Activated CD8-positive, alpha-beta memory T cell treated with anti-CD3 and anti-CD28 coated beads for 36 hours (primary cell): ENCODE data around the gene SVIL. TPM values are rescaled to one million over a fixed set of nuclear protein-coding genes. Genes with fewer than 3 reads are reported as not detected.
"Not testable (repeated sequence)": the region's sequence is repeated elsewhere in the genome, so short reads cannot be mapped to it uniquely, and the experiment has no call there.

ENCODE experiments used
- CTCF ChIA-PET: fragments of 350-600 bp; sonication (Branson Sonifier 250); formaldehyde crosslinking; loops from one replicate; lab custom pipeline; 2021; ENCODE audit warnings: antibody characterized with exemption; lab: Charles Lee
- POLR2A ChIA-PET: fragments of 350-600 bp; sonication (Branson Sonifier 250); formaldehyde crosslinking; loops from one replicate; lab custom pipeline; 2021; ENCODE audit warnings: antibody characterized with exemption; lab: Charles Lee
- total RNA-seq, 2 experiments: library from RNA; stranded (reverse); gene quantifications; one replicate each; pipeline ENCODE4 v1.2.3, GENCODE V29; 2021

SVIL gene
- total RNA-seq, 2 experiments from 2014 or later, result 4.6 to 6.1 TPM

DNA sequence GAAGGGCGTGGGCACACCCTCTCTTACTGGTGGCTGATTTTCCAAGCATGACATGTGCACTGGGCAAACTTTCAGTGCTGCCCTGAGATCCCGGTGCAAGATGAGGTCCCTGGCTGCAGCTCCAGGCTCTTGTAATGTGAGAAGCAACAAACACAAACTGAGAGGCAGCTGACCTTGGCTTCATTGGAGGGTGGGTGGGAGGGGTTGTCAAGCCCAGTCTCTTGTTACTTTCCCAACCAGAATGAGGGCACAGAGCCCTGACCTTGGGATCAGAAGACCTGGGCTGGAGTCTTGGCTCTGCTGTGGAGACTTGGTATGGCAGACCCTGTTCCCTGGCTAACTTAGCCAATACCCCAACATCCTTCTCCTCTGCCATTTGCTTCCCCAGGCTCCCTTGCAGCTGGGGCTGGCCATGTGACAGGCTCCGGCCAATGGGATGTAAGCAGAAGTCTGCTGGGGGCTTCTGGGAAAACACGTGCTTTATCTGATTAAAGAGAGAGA is 170.1 kb downstream of the SVIL start:
- CTCF ChIA-PET, result interaction anchor here (1.3 kb wide), 1 partner anchor 32 kb away, joined by 3 read pairs; no protein-coding TSS in a partner anchor
- POLR2A ChIA-PET, result not testable (repeated sequence)

DNA sequence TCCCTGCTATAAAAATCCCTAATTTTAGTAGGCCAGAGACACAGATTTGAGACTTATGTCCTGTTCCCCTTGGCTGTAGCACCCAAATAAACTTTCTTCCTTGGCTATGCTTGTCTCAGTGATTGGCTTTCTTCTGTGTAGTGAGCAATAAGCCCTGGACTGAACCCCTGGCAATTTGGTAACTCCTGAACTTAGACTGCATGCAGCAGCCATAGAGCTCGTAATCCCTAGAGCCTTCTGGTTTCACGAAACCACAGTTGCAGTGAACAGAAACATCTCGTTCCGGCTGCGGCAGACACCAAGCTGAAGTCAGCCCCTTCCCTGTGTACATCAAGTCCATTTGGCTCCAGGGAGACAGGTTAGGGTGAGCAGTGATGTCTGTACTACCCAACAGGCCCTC is 173.7 kb downstream of the SVIL start:
- POLR2A ChIA-PET, result no interaction called here
- CTCF ChIA-PET, result interaction anchor here (0.8 kb wide), 1 partner anchor 15 kb away, joined by 3 read pairs; no protein-coding TSS in a partner anchor

DNA sequence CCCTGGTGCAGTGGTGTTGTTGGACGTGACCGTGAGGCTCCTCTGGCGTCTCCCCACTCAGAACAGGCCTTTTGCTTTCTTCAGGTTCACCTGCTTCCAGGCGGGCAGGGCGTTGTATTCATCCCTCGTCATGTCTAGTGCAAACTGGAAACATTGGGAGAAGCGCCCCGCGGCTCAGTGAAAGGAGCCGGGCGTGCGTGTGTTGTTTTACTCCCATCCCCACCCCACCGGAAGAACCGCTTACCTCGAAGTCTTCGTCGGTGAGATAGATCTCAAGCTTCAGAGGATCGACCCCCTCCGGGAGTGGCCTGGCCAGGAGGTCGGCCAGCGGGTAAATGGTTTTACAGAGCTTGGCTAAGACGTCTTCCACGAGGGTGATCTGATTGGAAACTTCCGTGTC is 176.6 kb downstream of the SVIL start:
- POLR2A ChIA-PET, result not testable (repeated sequence)
- CTCF ChIA-PET, result interaction anchor here (0.6 to 0.8 kb wide), 2 partner anchors 72 to 81 kb away, joined by 3 to 4 read pairs; no protein-coding TSS in a partner anchor

DNA sequence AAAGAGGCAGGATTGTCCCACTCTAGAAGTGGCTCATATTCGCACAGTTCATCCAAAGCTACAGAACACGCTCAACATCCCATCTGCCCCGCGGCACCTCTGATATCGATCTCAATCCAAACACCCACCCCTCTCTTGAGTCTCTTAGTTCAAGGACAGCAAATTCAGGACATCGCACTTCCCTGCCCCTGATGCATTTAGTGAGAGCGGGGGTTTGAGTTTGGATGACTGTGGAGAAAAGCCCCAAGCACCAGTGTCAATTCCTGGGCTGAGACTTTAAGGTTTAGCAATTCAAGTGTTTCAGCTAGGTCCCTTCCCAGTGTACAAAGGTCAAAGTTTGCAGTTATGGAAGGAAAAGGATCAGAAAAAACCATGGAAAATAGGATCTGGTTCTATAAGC is 179.7 kb downstream of the SVIL start:
- ChIA-PET CTCF (no interaction called here), POLR2A (no interaction called here)

DNA sequence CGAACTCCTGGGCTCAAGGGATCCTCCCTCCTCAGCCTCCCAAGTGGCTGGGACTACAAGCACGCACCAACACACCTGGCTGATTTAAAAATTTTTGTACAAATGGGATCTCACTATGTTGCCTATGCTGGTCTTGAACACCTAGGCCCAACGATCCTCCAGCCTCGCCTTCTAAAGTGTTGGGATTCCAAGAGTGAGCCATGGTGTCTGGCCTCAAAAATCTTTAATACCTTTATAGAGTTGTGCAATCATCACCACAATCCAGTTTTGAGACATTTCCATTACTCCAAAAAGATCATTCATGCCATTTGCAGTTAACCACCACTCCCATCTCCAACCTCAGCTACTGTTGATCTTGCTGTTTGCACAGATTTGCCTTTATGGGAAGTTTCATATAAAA is 180.5 kb downstream of the SVIL start:
- POLR2A ChIA-PET, result no interaction called here
- CTCF ChIA-PET, result no interaction called here

DNA sequence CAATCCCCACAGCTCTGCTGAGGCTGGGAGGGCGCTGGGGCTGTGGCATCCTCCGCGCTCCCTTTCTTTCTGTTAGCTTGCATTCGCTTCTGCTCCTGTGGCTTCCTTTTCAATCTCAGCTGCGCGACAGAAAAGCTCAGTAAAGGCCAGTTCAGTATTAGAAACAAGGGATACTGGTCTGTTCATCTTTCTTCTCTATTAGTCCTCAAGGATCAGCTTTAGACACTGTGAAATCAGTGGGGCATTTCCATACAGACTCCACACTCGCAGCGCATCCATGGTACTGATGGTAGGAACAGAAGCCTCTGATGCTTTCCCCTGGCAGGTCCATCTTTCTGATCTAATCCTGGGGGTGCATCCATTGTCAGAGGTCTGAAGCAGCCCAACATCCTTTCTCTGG is 182.2 kb downstream of the SVIL start:
- ChIA-PET CTCF (no interaction called here), POLR2A (no interaction called here)

DNA sequence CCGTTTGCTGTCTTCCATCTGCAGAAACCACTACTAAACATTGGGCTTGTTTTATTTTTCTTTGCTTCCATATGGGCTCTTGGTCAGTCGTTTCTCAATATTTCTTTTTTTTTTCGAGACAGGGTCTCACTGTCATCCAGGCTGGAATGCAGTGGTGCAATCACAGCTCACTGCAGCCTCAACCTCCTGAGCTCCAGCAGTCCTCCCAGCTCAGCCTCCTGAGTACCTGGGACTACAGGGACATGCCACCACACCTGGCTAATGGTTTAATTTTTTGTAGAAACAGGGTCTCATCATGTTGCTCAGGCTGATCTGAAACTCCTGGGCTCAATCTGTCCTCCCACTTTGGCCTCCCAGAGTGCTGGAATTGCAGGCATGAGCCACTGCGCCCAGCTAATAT is 182.8 kb downstream of the SVIL start:
- POLR2A ChIA-PET, result no interaction called here

DNA sequence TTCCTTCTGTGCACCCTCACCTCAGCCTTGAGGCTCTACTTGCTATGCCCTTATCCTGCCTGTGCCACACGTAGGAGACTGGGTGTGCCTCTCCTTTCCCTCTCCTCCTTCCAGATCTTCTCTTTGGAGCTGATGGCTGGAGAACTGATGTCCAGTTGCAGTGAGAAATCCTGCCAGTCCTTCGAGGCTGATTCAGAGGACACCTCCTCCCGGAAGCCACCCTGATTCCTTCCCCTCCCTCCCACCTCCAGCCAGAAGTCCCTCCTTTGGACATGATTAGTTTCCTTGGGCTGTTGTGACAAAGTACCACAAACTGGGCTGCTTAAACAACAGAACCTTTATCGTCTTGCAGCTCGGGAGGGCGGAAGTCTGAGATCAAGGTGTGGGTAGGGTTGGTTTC is 184.4 kb downstream of the SVIL start:
- ChIA-PET POLR2A (no interaction called here), CTCF (no interaction called here)

More for the DNA sequence above, 182.8 kb downstream of the SVIL start:
- CTCF ChIA-PET, result no interaction called here

DNA sequence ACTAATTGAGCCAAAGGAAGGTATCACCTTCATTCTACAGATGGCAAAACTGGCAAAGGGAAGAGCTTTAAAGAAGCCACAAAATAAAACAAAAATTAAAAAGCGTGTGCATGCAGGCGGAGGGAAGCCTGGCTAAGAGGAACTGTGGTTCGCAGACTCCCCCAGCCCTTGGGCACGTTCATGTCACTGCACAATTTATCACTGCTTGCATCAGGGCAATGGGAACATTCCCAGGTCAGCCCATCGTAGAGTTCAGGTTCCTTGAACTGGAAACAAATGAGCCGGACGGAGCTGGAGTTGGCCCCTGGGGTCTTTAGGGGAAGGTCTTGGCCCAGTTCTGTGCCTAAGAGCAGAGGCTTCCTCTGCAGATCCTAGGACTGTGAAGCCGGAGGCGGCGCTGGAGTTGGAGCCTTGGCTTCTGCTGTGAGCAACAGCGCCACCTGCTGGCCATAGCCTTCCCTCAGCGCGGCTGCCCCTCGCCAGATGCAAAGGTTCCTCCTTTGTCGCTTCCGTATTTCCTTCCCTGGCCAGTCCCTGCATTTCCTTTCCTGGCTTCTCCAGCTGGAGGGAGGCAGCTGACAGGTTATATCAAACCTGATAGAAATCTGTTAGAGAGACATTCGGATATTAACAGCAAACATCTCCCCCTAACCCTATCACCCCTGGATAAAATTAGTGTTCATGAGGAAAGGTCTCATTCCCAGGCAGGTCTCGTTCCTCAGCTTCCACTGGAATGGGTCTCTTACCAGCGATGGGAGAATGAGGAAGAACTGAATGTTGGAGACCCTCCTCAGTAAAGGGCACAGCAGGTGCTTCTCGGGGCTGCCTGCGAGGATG is 185.8 kb downstream of the SVIL start:
- CTCF ChIA-PET, result interaction anchor here (0.5 to 3.8 kb wide), 6 partner anchors 11 to 688 kb away, joined by 3 to 18 read pairs (median 6); no protein-coding TSS in a partner anchor
- POLR2A ChIA-PET, result not testable (repeated sequence)

DNA sequence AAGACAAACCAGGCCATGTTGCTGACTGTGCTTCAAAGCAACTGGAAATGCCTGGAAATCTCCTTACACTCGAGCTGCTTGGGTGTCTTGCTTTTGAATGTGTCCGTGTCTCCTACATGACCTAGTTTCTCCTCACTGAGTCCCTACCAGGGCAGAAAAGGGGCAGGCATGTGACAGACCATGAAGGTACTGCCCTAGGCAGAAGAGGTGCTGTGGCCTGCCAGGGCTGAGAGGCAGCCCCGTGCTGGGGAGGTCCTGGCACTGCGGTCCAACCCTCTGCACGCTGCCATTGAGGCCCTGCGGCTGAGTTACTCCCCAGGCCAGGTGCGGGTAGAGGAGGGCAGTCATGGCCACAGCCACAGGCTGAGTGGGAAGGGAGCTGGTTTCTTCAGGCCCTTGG is 186.6 kb downstream of the SVIL start:
- ChIA-PET CTCF (interaction anchor here (0.6 to 3.8 kb wide), 6 partner anchors 11 to 191 kb away, joined by 3 to 18 read pairs (median 6); no protein-coding TSS in a partner anchor), POLR2A (no interaction called here)

DNA sequence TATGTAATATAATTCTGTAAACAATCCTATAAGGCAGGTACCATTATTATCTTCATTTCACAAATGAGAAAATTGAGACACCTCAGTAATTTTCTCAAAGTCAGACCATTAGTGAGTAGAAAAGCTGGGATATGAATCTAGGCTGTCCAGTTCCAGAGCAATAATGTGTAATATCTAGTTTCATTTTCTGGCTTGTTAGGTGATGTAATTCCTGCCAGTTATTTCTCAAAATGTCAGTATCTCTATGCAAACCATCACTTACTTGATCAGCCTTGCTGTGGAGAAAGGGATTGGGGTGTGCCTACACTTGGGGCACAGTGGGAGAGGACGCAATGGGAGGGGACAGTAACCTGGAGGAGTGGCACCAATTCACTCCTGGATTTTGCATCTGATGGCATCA is 188.4 kb downstream of the SVIL start:
- CTCF ChIA-PET, result interaction anchor here (1.0 to 3.8 kb wide), 3 partner anchors 15 to 50 kb away, joined by 3 to 18 read pairs (median 3); no protein-coding TSS in a partner anchor

DNA sequence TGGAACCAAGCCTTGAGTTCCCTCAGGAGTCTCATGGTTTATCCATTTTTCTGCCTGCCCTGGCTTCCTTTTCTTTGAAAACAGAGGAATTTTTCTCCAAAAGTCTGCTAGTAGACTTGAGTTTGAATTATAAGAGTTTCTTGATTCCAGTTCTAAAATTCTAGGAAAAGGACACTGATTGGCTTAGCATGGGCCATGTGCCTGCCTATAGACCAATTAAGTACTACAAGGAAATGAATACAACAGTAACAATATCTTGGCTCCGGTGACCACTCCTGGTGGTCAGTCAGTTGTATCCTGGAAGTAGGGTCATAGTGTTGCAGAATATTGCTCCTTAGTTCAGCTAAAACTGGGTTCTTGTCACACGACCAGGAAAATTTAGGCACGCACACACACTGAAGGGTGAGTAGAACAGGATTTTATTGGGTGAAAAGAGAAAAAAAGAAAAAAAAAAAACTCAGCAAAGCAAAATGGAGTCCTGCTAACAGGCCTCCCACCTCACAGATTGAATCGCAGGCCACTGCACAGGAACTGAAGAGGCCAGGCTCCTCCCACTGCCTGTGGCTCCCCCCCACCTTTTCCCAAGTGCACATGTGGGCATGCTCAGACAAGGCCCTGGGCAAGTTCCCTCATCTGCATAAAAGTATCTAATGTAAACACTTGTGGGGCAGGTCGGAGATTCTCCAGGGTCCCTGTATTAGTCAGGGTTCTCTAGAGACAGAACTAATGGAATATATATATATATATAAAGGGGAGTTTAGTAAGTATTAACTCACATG is 190.8 kb downstream of the SVIL start:
- POLR2A ChIA-PET, result no interaction called here
- CTCF ChIA-PET, result no interaction called here

More for the DNA sequence above, 188.4 kb downstream of the SVIL start:
- POLR2A ChIA-PET, result no interaction called here

DNA sequence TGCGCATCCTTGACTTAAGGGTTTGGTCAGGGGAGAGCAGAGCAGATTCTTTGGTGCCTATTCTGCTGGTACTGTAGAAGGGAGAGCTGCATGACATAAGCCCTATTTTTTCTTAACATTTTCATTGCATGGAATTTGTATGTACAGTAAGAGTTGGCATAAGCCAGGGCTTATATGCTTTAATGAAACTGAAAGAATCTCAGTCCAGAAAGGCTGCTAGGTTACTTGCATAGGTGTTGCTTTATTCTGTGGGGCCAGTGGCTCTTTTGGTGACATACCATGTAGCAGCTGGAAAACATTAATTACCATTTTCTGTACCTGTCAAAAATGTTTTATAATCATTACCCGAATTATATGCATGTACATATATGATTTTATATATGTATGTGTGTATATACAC is 193.8 kb downstream of the SVIL start:
- CTCF ChIA-PET, result no interaction called here
- POLR2A ChIA-PET, result no interaction called here

DNA sequence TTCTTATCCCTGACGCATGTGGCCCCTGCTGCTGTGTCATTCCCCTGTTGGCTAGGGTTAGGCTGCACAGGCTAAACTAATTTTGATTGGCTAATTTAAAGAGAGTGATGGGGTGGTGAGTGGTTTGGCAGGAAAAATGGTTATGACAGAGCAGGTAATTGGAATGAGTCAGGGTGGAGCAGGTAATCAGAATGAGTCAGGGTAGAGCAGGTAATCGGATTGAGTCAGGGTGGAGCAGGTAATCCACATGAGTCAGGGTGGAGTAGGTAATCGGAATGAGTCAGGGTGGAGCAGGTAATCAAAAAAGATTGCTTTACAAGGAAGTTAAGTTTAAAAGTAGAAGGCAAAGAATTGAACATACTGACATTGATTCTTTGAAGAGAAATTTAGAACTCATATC is 195.8 kb downstream of the SVIL start:
- POLR2A ChIA-PET, CTCF ChIA-PET: not testable (repeated sequence)

DNA sequence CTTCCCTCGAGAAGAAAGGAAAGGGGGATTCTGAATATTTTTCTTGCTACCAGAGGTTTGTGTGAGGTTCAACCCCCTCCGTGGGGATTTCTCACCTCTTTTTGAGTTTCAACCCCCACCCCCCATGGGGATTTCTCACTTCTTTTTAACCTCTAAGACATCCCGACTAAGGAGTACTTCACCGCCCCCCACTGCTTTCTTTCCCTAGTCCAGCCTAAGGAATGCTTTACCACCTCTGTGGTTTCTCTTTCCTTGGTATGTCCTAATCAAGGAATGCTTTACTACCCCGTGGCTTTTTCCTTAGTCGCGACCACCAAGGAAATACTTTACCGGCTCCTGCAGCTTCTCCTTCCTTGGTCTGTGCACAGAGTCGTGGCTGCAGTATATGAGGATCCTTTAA is 196.5 kb downstream of the SVIL start:
- ChIA-PET POLR2A (no interaction called here), CTCF (interaction anchor here (1.7 kb wide), 1 partner anchor 10 kb away, joined by 3 read pairs; no protein-coding TSS in a partner anchor)

DNA sequence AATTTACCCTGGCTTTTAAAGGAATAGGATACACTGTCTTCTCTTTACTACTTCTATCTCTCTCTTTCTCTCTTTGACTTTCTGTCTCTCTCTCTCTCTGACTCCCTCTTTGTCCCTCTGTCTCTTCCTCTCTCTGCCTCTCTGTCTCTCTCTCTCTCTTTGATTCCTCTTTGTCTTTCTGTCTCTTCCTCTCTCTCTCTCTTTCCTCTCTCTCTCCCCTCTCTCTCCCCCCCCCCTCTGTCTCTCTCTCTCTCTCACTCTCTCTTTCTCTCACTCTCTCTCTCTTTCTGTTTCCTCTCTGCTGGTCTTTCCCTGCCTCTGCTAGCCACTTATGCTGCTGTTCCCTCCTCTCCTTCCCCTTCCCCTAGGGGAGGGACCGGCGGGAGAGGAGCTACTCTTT is 196.9 kb downstream of the SVIL start:
- ChIA-PET CTCF (interaction anchor here (1.7 kb wide), 1 partner anchor 10 kb away, joined by 3 read pairs; no protein-coding TSS in a partner anchor), POLR2A (no interaction called here)

DNA sequence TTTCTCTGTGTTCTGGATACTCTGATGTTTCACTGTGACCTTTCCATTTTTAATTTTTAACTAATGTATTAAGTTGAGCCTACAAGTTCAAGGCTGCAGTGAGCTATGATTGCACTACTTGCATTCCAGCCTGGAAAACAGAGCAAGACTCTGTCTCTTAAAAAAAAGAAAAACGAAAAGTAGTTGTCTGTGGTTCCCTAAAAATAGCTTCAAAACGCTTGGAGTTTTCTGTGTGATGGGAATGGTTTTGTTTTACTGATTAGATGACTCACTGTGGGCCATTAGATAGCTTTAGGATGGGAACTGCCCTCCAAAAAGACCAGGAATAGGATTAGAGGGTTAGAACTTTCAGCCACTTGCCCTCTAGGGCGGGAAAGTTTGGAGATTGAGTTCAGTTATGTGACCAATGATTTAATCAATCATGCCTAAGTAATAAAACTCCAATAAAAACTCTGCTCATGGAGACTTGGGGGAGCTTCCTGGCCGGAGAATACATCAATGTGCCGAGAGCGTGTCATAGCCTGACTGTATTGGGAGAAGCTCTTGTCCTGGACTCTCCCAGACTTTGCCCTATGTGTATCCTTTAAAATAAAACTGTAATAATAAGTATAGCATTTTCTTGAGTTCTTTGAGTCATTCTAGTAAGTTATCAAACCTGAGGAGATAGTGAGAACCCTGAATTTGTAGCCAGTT is 198.8 kb downstream of the SVIL start:
- CTCF ChIA-PET, result no interaction called here
- POLR2A ChIA-PET, result no interaction called here

DNA sequence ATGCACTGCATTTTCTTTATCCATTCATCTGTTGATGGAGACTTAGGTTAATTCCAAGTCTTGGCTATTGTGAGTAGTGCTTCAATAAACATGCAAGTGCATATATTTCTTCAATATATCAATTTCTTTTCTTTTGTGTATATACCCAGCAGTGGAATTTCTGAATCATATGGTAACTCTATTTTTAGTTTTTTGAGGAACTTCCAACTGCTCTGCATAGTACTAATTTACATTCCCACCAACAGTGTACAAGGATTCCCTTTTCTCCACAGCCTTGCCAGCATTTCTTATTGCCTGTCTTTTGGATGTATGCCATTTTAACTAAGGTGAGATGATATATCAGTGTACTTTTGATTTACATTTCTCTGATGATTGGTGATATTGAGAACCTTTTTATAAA is 200.7 kb downstream of the SVIL start:
- POLR2A ChIA-PET, result no interaction called here
- CTCF ChIA-PET, result interaction anchor here (0.6 kb wide), 1 partner anchor 768 kb away, joined by 5 read pairs; no protein-coding TSS in a partner anchor

DNA sequence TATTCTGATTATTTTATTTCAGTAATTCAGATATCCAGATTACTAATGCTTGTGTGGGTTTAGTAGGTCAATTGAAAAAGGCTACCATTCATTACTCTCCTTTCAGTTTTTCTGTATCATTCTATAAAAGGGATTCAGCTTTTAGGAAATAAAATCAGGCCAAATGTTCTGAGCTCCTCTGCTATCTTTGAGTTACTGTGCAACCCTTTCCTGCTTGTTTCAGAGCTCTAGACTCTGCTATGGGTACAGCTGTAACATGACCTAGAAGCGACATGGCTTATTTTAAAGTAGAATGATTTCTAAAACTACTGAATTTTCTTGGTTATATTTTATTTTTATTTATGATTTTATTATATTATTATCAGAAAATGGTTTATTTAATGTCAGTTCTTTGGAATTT is 203.1 kb downstream of the SVIL start:
- CTCF ChIA-PET, result no interaction called here
- POLR2A ChIA-PET, result no interaction called here
